ENCODE data around the gene KIF12.

The KIF12 gene

GRCh38 chr9:114123031-114123977 lies 24.2 kb upstream of the KIF12 start:
- DNase-seq = no peak

- DNase-seq = no peak
Measured at GRCh38 chr9:114122136-114123027, 23.3 kb upstream of the KIF12 start.

GRCh38 chr9:114121227-114122135 lies 22.4 kb upstream of the KIF12 start:
- DNase-seq = no peak

GRCh38 chr9:114120192-114121014 lies 21.3 kb upstream of the KIF12 start:
- no peak for DNase-seq

GRCh38 chr9:114119242-114120191 lies 20.4 kb upstream of the KIF12 start:
- no peak for DNase-seq

GRCh38 chr9:114117996-114118830 lies 19.1 kb upstream of the KIF12 start:
- no peak for DNase-seq

- DNase-seq = no peak
Measured at GRCh38 chr9:114117614-114117995, 18.5 kb upstream of the KIF12 start.

GRCh38 chr9:114116126-114116747 lies 17.1 kb upstream of the KIF12 start:
- no peak for DNase-seq

- DNase-seq = no peak
Measured at GRCh38 chr9:114115654-114116125, 16.6 kb upstream of the KIF12 start.

GRCh38 chr9:114114364-114114763 lies 15.3 kb upstream of the KIF12 start:
- no peak for DNase-seq

- no peak for DNase-seq
Measured at GRCh38 chr9:114112778-114113584, 13.9 kb upstream of the KIF12 start.

- no peak for DNase-seq
Measured at GRCh38 chr9:114112325-114112724, 13.2 kb upstream of the KIF12 start.

GRCh38 chr9:114110180-114110579 lies 11.1 kb upstream of the KIF12 start:
- DNase-seq = no peak

- no peak for DNase-seq
Measured at GRCh38 chr9:114109124-114109523, 10.0 kb upstream of the KIF12 start.

- no peak for DNase-seq
Measured at GRCh38 chr9:114108016-114108833, 9.1 kb upstream of the KIF12 start.

GRCh38 chr9:114107286-114108001 lies 8.4 kb upstream of the KIF12 start:
- DNase-seq = no peak
